CD8-positive, alpha-beta memory T cell (primary cell): ENCODE data around the gene TMEM158. TPM values are rescaled to one million over a fixed set of nuclear protein-coding genes. Genes with fewer than 3 reads are reported as not detected.

Experiments
- CTCF ChIA-PET: fragments of 350-600 bp; sonication (Branson Sonifier 250); formaldehyde crosslinking; loops from one replicate; lab custom pipeline; 2021; ENCODE audit warnings: antibody characterized with exemption; lab: Charles Lee
- POLR2A ChIA-PET: fragments of 350-600 bp; sonication (Branson Sonifier 250); formaldehyde crosslinking; loops from one replicate; lab custom pipeline; 2021; ENCODE audit warnings: antibody characterized with exemption; lab: Charles Lee
- DNase-seq, 5 donors: peaks; one replicate each; pipeline versions ENCODE4 v3.0.0 to v3.0.0-alpha.2; 2020 to 2022; ENCODE audit warnings: mixed read lengths in 1 of 5
- H3K27ac ChIP-seq: one replicate; pipeline ENCODE4 v1.7.0; 2013; ENCODE audit warnings: low read depth, mild to moderate bottlenecking, low read length, moderate library complexity
- H3K27me3 ChIP-seq: 2 replicates; pipeline ENCODE4 v1.7.0; 2013; ENCODE audit warnings: low read length, mild to moderate bottlenecking; ENCODE audit not compliant: insufficient read depth, poor library complexity, severe bottlenecking
- H3K36me3 ChIP-seq: 2 replicates; pipeline ENCODE4 v1.7.0; 2013; ENCODE audit warnings: mild to moderate bottlenecking, low read length, moderate library complexity; ENCODE audit not compliant: insufficient read depth
- H3K4me1 ChIP-seq: 2 replicates; pipeline ENCODE4 v1.7.0; 2013; ENCODE audit warnings: mild to moderate bottlenecking, low read length, moderate library complexity; ENCODE audit not compliant: insufficient read depth
- H3K4me3 ChIP-seq: 2 replicates; pipeline ENCODE4 v1.7.0; 2013; ENCODE audit warnings: mild to moderate bottlenecking, low read length
- H3K9me3 ChIP-seq: 2 replicates; pipeline ENCODE4 v1.7.0; 2013; ENCODE audit warnings: mild to moderate bottlenecking, low read length
- H3K27ac Mint-ChIP-seq, 8 donors: one replicate each; pipeline ENCODE4 v1.8.0; 2020 to 2021; ENCODE audit warnings: mixed read lengths in 8 of 8, mild to moderate bottlenecking in 6 of 8, inconsistent platforms in 3 of 8, moderate library complexity in 3 of 8
- H3K27me3 Mint-ChIP-seq, 2 donors: one replicate each; pipeline ENCODE4 v1.8.0; 2020 to 2021; ENCODE audit warnings: mixed read lengths in 2 of 2, mild to moderate bottlenecking in 1 of 2, moderate library complexity in 1 of 2
- H3K36me3 Mint-ChIP-seq, 3 donors: one replicate each; pipeline ENCODE4 v1.8.0; 2020 to 2021; ENCODE audit warnings: mixed read lengths in 3 of 3, inconsistent platforms in 1 of 3, mild to moderate bottlenecking in 1 of 3
- H3K4me1 Mint-ChIP-seq, 3 donors: one replicate each; pipeline ENCODE4 v1.8.0; 2020 to 2021; ENCODE audit warnings: mixed read lengths in 3 of 3, inconsistent platforms in 1 of 3, mild to moderate bottlenecking in 1 of 3
- H3K4me3 Mint-ChIP-seq, 7 donors: one replicate each; pipeline ENCODE4 v1.8.0; 2020 to 2021; ENCODE audit warnings: mixed read lengths in 7 of 7, mild to moderate bottlenecking in 6 of 7, moderate library complexity in 4 of 7, inconsistent platforms in 2 of 7
- H3K9me3 Mint-ChIP-seq, 5 donors: one replicate each; pipeline ENCODE4 v1.8.0; 2020 to 2022; ENCODE audit warnings: mixed read lengths in 5 of 5, mild to moderate bottlenecking in 3 of 5, moderate library complexity in 2 of 5, inconsistent platforms in 1 of 5
- polyA plus RNA-seq: library from polyadenylated mRNA; unstranded; fragments of 300-500 nt; fragmentation: Illumina TruSeq; gene quantifications from one replicate; pipeline ENCODE4 v1.2.3, GENCODE V29; 2021
- total RNA-seq, 2 experiments: library from RNA; stranded (reverse); gene quantifications; one replicate each; pipeline ENCODE4 v1.2.3, GENCODE V29; 2021

Gene TMEM158
- total and polyA plus RNA-seq, 3 experiments from 2014 or later: 0.11 to 0.13 TPM; not detected in 1

GRCh38 chr3:45227071-45227820 lies 1.2 kb upstream of the TMEM158 start:
- Histone ChIP-seq H3K27me3 (peaks cover 27% of the 10 kb centered on the region), H3K4me1 (peaks cover 15% of the 10 kb centered on the region), H3K27ac (no peak overlapping the region), H3K36me3 (no peaks in the 10 kb centered on the region), H3K4me3 (no peak overlapping the region), H3K9me3 (no peaks in the 10 kb centered on the region)
- peaks cover 52 to 80% of the 10 kb centered on the region in 2 donors for H3K27me3 Mint-ChIP-seq
- ChIA-PET POLR2A (no interaction called here), CTCF (interaction anchor here (1.5 kb wide), 1 partner anchor 17 kb away, joined by 4 read pairs; no protein-coding TSS in a partner anchor)
- no peak for DNase-seq
- H3K4me1 Mint-ChIP-seq: peaks cover 11 to 18% (median 15%) of the 10 kb centered on the region in 3 donors
- H3K36me3 Mint-ChIP-seq: peaks cover 0 to 2% (median 0%) of the 10 kb centered on the region in 3 donors
- H3K4me3 Mint-ChIP-seq: peak overlapping the region; percentile 34 to 86 (median 74)
- H3K27ac Mint-ChIP-seq: peak overlapping the region in 1 of 8 donors; percentile 7
- H3K9me3 Mint-ChIP-seq: no peaks in the 10 kb centered on the region

- Mint-ChIP-seq H3K9me3 (no peaks in the 10 kb centered on the region), H3K27me3 (peaks cover 62 to 81% of the 10 kb centered on the region in 2 donors), H3K36me3 (peaks cover 0 to 2% (median 0%) of the 10 kb centered on the region in 3 donors), H3K27ac (no peak overlapping the region), H3K4me3 (no peak overlapping the region), H3K4me1 (peaks cover 11 to 18% (median 15%) of the 10 kb centered on the region in 3 donors)
- no peaks in the 10 kb centered on the region for H3K36me3 ChIP-seq
- no peak overlapping the region for H3K27ac ChIP-seq
- no peaks in the 10 kb centered on the region for H3K9me3 ChIP-seq
- CTCF ChIA-PET: interaction anchor here (1.5 to 1.9 kb wide), 2 partner anchors 16 to 185 kb away, joined by 4 read pairs; no protein-coding TSS in a partner anchor
- DNase-seq: peak in 3 of 5 donors; percentile 10 to 36 (median 15)
- peaks cover 15% of the 10 kb centered on the region for H3K4me1 ChIP-seq
- peaks cover 27% of the 10 kb centered on the region for H3K27me3 ChIP-seq
- POLR2A ChIA-PET: no interaction called here
- H3K4me3 ChIP-seq: no peak overlapping the region
These were observed 452 bp downstream of the TMEM158 start for GRCh38 chr3:45225465-45226205.

- peaks cover 0 to 2% (median 0%) of the 10 kb centered on the region in 3 donors for H3K36me3 Mint-ChIP-seq
- H3K4me1 Mint-ChIP-seq: peaks cover 11 to 18% (median 15%) of the 10 kb centered on the region in 3 donors
- no peaks in the 10 kb centered on the region for H3K9me3 Mint-ChIP-seq
- Histone ChIP-seq H3K4me3 (no peak overlapping the region), H3K9me3 (no peaks in the 10 kb centered on the region), H3K36me3 (no peaks in the 10 kb centered on the region), H3K27ac (no peak overlapping the region), H3K4me1 (peaks cover 15% of the 10 kb centered on the region), H3K27me3 (peaks cover 27% of the 10 kb centered on the region)
- CTCF ChIA-PET: interaction anchor here (1.9 kb wide), 1 partner anchor 184 kb away, joined by 4 read pairs; no protein-coding TSS in a partner anchor
- DNase-seq: peak in 1 of 5 donors; percentile 16
- POLR2A ChIA-PET: no interaction called here
- peaks cover 67 to 82% of the 10 kb centered on the region in 2 donors for H3K27me3 Mint-ChIP-seq
- H3K4me3 Mint-ChIP-seq: peak overlapping the region; percentile 79 to 91 (median 85)
- peak overlapping the region in 2 of 8 donors; percentile 17 to 43 for H3K27ac Mint-ChIP-seq
These were observed 1.1 kb downstream of the TMEM158 start for GRCh38 chr3:45224824-45225464.

GRCh38 chr3:45223889-45224727 lies 2.0 kb downstream of the TMEM158 start:
- H3K4me3 ChIP-seq: no peak overlapping the region
- Mint-ChIP-seq H3K27me3 (peaks cover 65 to 77% of the 10 kb centered on the region in 2 donors), H3K36me3 (peaks cover 0 to 2% (median 0%) of the 10 kb centered on the region in 3 donors), H3K4me1 (peaks cover 11 to 18% (median 15%) of the 10 kb centered on the region in 3 donors), H3K4me3 (peak overlapping the region; percentile 57 to 91 (median 67)), H3K9me3 (no peaks in the 10 kb centered on the region), H3K27ac (peak overlapping the region in 1 of 8 donors; percentile 64)
- peaks cover 27% of the 10 kb centered on the region for H3K27me3 ChIP-seq
- DNase-seq: no peak
- no peak overlapping the region for H3K27ac ChIP-seq
- no peaks in the 10 kb centered on the region for H3K9me3 ChIP-seq
- no peaks in the 10 kb centered on the region for H3K36me3 ChIP-seq
- POLR2A ChIA-PET: interaction anchor here (1.5 kb wide), 1 partner anchor 14 kb away, joined by 3 read pairs; no protein-coding TSS in a partner anchor
- peaks cover 15% of the 10 kb centered on the region for H3K4me1 ChIP-seq
- CTCF ChIA-PET: interaction anchor here (0.9 to 1.9 kb wide), 3 partner anchors 14 to 230 kb away, joined by 3 to 4 read pairs (median 3); no protein-coding TSS in a partner anchor

GRCh38 chr3:45219694-45220093 lies 6.4 kb downstream of the TMEM158 start:
- H3K27me3 ChIP-seq: peaks cover 8% of the 10 kb centered on the region
- H3K36me3 ChIP-seq: no peaks in the 10 kb centered on the region
- Mint-ChIP-seq H3K27ac (no peak overlapping the region), H3K4me1 (peaks cover 4 to 8% (median 7%) of the 10 kb centered on the region in 3 donors), H3K9me3 (no peaks in the 10 kb centered on the region), H3K27me3 (peaks cover 45 to 82% of the 10 kb centered on the region in 2 donors), H3K36me3 (no peaks in the 10 kb centered on the region), H3K4me3 (no peak overlapping the region)
- H3K27ac ChIP-seq: no peak overlapping the region
- DNase-seq: no peak
- H3K4me1 ChIP-seq: peaks cover 4% of the 10 kb centered on the region
- H3K9me3 ChIP-seq: no peaks in the 10 kb centered on the region
- ChIA-PET POLR2A (no interaction called here), CTCF (interaction anchor here (1.4 kb wide), 1 partner anchor 10 kb away, joined by 5 read pairs; no protein-coding TSS in a partner anchor)
- no peak overlapping the region for H3K4me3 ChIP-seq

GRCh38 chr3:45218578-45219390 lies 7.3 kb downstream of the TMEM158 start:
- H3K27ac Mint-ChIP-seq: no peak overlapping the region
- Histone ChIP-seq H3K4me3 (no peak overlapping the region), H3K9me3 (no peaks in the 10 kb centered on the region), H3K27me3 (peaks cover under 1% of the 10 kb centered on the region), H3K27ac (no peak overlapping the region), H3K36me3 (no peaks in the 10 kb centered on the region), H3K4me1 (no peaks in the 10 kb centered on the region)
- CTCF ChIA-PET: interaction anchor here (1.4 kb wide), 1 partner anchor 9 kb away, joined by 5 read pairs; no protein-coding TSS in a partner anchor
- DNase-seq: no peak
- H3K27me3 Mint-ChIP-seq: peaks cover 36 to 73% of the 10 kb centered on the region in 2 donors
- H3K4me1 Mint-ChIP-seq: no peaks in the 10 kb centered on the region
- no peak overlapping the region for H3K4me3 Mint-ChIP-seq
- no peaks in the 10 kb centered on the region for H3K36me3 Mint-ChIP-seq
- POLR2A ChIA-PET: no interaction called here
- no peaks in the 10 kb centered on the region for H3K9me3 Mint-ChIP-seq
